IMR-90 (cell line): ENCODE results near the gene EIF2S2. TPM values are rescaled to one million over a fixed set of nuclear protein-coding genes. Genes with fewer than 3 reads are reported as not detected.

Source experiments
- ATAC-seq: fragments of 200-7000 bp; cut with Tn5 transposase; 2 replicates; pipeline ENCODE4 v1.9.1; 2020; ENCODE audit warnings: low read depth, mild to moderate bottlenecking, moderate library complexity
- BruUV-seq: library from RNA; stranded (reverse); fragments of 400-500 nt; replicated peaks from 2 replicates; lab custom pipeline; 2021; lab: Mats Ljungman, UMichigan
- CTCF ChIA-PET: fragments of 300-600 bp; formaldehyde crosslinking; extraction: SDS; loops from one replicate; lab custom pipeline; 2021; ENCODE audit warnings: antibody characterized with exemption; lab: Yijun Ruan, JAX
- POLR2A ChIA-PET: fragments of 300-600 bp; sonication (Branson Sonifier 250); formaldehyde crosslinking; loops from one replicate; lab custom pipeline; 2022; ENCODE audit warnings: antibody characterized with exemption; ENCODE audit not compliant: unreplicated experiment; lab: Charles Lee
- DNase-seq: peaks from one replicate; pipeline ENCODE4 v3.0.0; 2013
- H2AFZ ChIP-seq: replicated peaks from 2 replicates; pipeline ENCODE3; 2013; ENCODE audit warnings: low read length, mild to moderate bottlenecking; ENCODE audit not compliant: poor library complexity
- H2AK5ac ChIP-seq: 2 replicates; pipeline ENCODE4 v1.6.1; 2013; ENCODE audit warnings: low read depth, low read length, inconsistent platforms
- H2AK9ac ChIP-seq: replicated peaks from 2 replicates; pipeline ENCODE3; 2013; ENCODE audit warnings: mild to moderate bottlenecking, low read depth, low read length, moderate library complexity; ENCODE audit not compliant: poor library complexity
- H2BK120ac ChIP-seq: 2 replicates; pipeline ENCODE4 v1.6.1; 2013; ENCODE audit warnings: low read depth, low read length, inconsistent platforms
- H2BK15ac ChIP-seq: 3 replicates; pipeline ENCODE4 v1.6.1; 2013; ENCODE audit warnings: low read depth, low read length, inconsistent platforms
- H2BK20ac ChIP-seq: 2 replicates; pipeline ENCODE4 v1.6.1; 2013; ENCODE audit warnings: low read depth, mild to moderate bottlenecking, inconsistent platforms, low read length, moderate library complexity
- H2BK5ac ChIP-seq: 2 replicates; pipeline ENCODE4 v1.6.1; 2013; ENCODE audit warnings: mild to moderate bottlenecking, low read depth, low read length, inconsistent platforms; ENCODE audit not compliant: poor library complexity, severe bottlenecking
- H3K14ac ChIP-seq: replicated peaks from 2 replicates; pipeline ENCODE4 v1.6.1; 2013; ENCODE audit warnings: low read depth, low read length, inconsistent platforms
- H3K18ac ChIP-seq: 2 replicates; pipeline ENCODE4 v1.6.1; 2013; ENCODE audit warnings: low read depth, low read length, control low read depth
- H3K23ac ChIP-seq: 2 replicates; pipeline ENCODE4 v1.6.1; 2013; ENCODE audit warnings: low read depth, low read length, inconsistent platforms
- H3K27ac ChIP-seq: 2 replicates; pipeline ENCODE4 v1.5.1; 2013; ENCODE audit warnings: mild to moderate bottlenecking, control low read depth, low read length; ENCODE audit not compliant: insufficient read depth
- H3K27me3 ChIP-seq: 2 replicates; pipeline ENCODE4 v1.6.1; 2013; ENCODE audit warnings: low read length; ENCODE audit not compliant: control insufficient read depth, insufficient read depth
- H3K36me3 ChIP-seq: 2 replicates; pipeline ENCODE4 v1.6.1; 2013; ENCODE audit warnings: low read length, mixed read lengths; ENCODE audit not compliant: control insufficient read depth, insufficient read depth
- H3K4ac ChIP-seq: 2 replicates; pipeline ENCODE4 v1.6.1; 2013; ENCODE audit warnings: low read depth, low read length, inconsistent platforms
- H3K4me1 ChIP-seq: 2 replicates; pipeline ENCODE4 v1.6.1; 2013; ENCODE audit warnings: low read length, mixed read lengths; ENCODE audit not compliant: control insufficient read depth, insufficient read depth
- H3K4me2 ChIP-seq: 2 replicates; pipeline ENCODE4 v1.6.1; 2013; ENCODE audit warnings: low read depth, mild to moderate bottlenecking, control low read depth, low read length, moderate library complexity
- H3K4me3 ChIP-seq: 2 replicates; pipeline ENCODE4 v1.5.1; 2013; ENCODE audit warnings: low read depth, mild to moderate bottlenecking, control low read depth, low read length, moderate library complexity; ENCODE audit not compliant: insufficient read depth
- H3K56ac ChIP-seq: 2 replicates; pipeline ENCODE4 v1.6.1; 2013; ENCODE audit warnings: low read length, inconsistent platforms; ENCODE audit not compliant: insufficient read depth; ENCODE audit errors: extremely low read depth
- H3K79me1 ChIP-seq, 2 experiments: 2 replicates each; pipeline ENCODE4 v1.6.1; 2013; ENCODE audit warnings: low read length in 2 of 2, inconsistent platforms in 1 of 2, low read depth in 1 of 2
- H3K9ac ChIP-seq: 2 replicates; pipeline ENCODE4 v1.6.1; 2013; ENCODE audit warnings: low read depth, low read length, control low read depth
- H3K9me1 ChIP-seq: 2 replicates; pipeline ENCODE4 v1.6.1; 2013; ENCODE audit warnings: low read length, inconsistent platforms; ENCODE audit not compliant: insufficient read depth
- H3K9me3 ChIP-seq: 2 replicates; pipeline ENCODE4 v1.6.1; 2013; ENCODE audit warnings: low read length; ENCODE audit not compliant: control insufficient read depth, insufficient read depth
- H4K20me1 ChIP-seq: 2 replicates; pipeline ENCODE4 v1.6.1; 2013; ENCODE audit warnings: low read length, inconsistent platforms; ENCODE audit not compliant: insufficient read depth
- H4K5ac ChIP-seq: 2 replicates; pipeline ENCODE4 v1.6.1; 2013; ENCODE audit warnings: mild to moderate bottlenecking, low read depth, low read length, control low read depth
- H4K8ac ChIP-seq, 2 experiments: 2 replicates each; pipeline ENCODE4 v1.6.1; 2013; ENCODE audit warnings: low read depth in 2 of 2, low read length in 2 of 2, control low read depth in 1 of 2, inconsistent platforms in 1 of 2
- H4K91ac ChIP-seq: 2 replicates; pipeline ENCODE4 v1.6.1; 2013; ENCODE audit warnings: low read depth, low read length, inconsistent platforms; ENCODE audit not compliant: insufficient read depth
- BHLHE40 ChIP-seq: fragments of 150-350 bp; IDR thresholded peaks from 2 replicates; pipeline ENCODE4 v1.6.1; 2016; ENCODE audit warnings: mild to moderate bottlenecking, low read depth, low read length
- CEBPB ChIP-seq: IDR thresholded peaks from 2 replicates; pipeline ENCODE4 v1.6.1; 2012; ENCODE audit warnings: low read depth, low read length, improper control_type of control experiment
- CHD1 ChIP-seq: IDR thresholded peaks from 2 replicates; pipeline ENCODE4 v1.6.1; 2012; ENCODE audit warnings: low read depth, low read length, improper control_type of control experiment
- MAFK ChIP-seq: IDR thresholded peaks from 2 replicates; pipeline ENCODE4 v1.6.1; 2012; ENCODE audit warnings: low read depth, low read length, improper control_type of control experiment
- MAZ ChIP-seq: IDR thresholded peaks from 2 replicates; pipeline ENCODE4 v1.6.1; 2012; ENCODE audit warnings: low read depth, mild to moderate bottlenecking, low read length, improper control_type of control experiment, moderate library complexity, borderline replicate concordance
- NFE2L2 ChIP-seq: fragments of 150-350 bp; IDR thresholded peaks from 2 replicates; pipeline ENCODE4 v1.6.1; 2016; ENCODE audit warnings: low read depth, mild to moderate bottlenecking, low read length
- RCOR1 ChIP-seq: IDR thresholded peaks from 2 replicates; pipeline ENCODE4 v1.6.1; 2012; ENCODE audit warnings: mild to moderate bottlenecking, low read length, improper control_type of control experiment; ENCODE audit not compliant: insufficient replicate concordance
- USF2 ChIP-seq: fragments of 150-350 bp; IDR thresholded peaks from 2 replicates; pipeline ENCODE4 v1.6.1; 2017; ENCODE audit warnings: mild to moderate bottlenecking, antibody characterized with exemption, low read length, low read depth
- WGBS, 2 experiments: methylation state at CpG; one replicate each; pipeline versions ENCODE4 v1.1.5 to v1.1.7; 2013; ENCODE audit warnings: missing lambda C conversion rate in 2 of 2; ENCODE audit not compliant: insufficient read length in 1 of 2; ENCODE audit errors: extremely low coverage in 2 of 2; 5-methylcytosine and 5-hydroxymethylcytosine counted together
- dilution Hi-C: fragments of 300-500 bp; cut with HindIII; formaldehyde crosslinking; loops from one replicate; pipeline ENCODE4 v1.14.3; 2018; ENCODE audit warnings: low sequenced_read_pairs; ENCODE audit not compliant: unreplicated experiment
- in situ Hi-C: fragments of 300-500 bp; cut with MboI; formaldehyde crosslinking; loops from 3 replicates; pipeline ENCODE4 v1.14.3; 2019; ENCODE audit warnings: low sequenced_read_pairs, inconsistent platforms, mixed read lengths
- intact Hi-C: fragments of 100-400 bp; cut with micrococcal nuclease; formaldehyde crosslinking; loops from 2 replicates; pipeline ENCODE4 v1.10.0; 2022
- polyA plus RNA-seq, 3 experiments: library from polyadenylated mRNA; depleted of rRNA; stranded (reverse); fragments of >200 nt; gene quantifications; 2 replicates each; pipeline ENCODE4 v1.2.3, GENCODE V29; 2012; ENCODE audit warnings: low replicate concordance in 1 of 3
- total RNA-seq: library from RNA; depleted of rRNA; stranded (reverse); fragments of >200 nt; gene quantifications from 2 replicates; pipeline ENCODE4 v1.2.3, GENCODE V29; 2012

Gene EIF2S2
- total and polyA plus RNA-seq, 2 of the 4 experiments (the other 2 are of a cell fraction): 61.7 to 66.9 TPM

- Histone ChIP-seq H3K79me1 (peaks cover 60 to 87% of the 10 kb centered on the region in 2 experiments), H2BK20ac (no peak overlapping the region), H3K56ac (no peak overlapping the region), H3K4me2 (no peak overlapping the region), H3K36me3 (no peaks in the 10 kb centered on the region), H4K8ac (no peak overlapping the region), H4K91ac (no peak overlapping the region), H2AFZ (no peak overlapping the region), H3K18ac (no peak overlapping the region), H3K27ac (no peak overlapping the region), H3K27me3 (no peaks in the 10 kb centered on the region), H3K9ac (no peak overlapping the region), H2BK120ac (no peak overlapping the region), H4K5ac (no peak overlapping the region), H3K4me1 (peaks cover 6% of the 10 kb centered on the region; the same call in 1 of the 2 replicates), H3K14ac (no peak overlapping the region), H2AK5ac (no peak overlapping the region), H2AK9ac (no peak overlapping the region), H3K4ac (no peak overlapping the region), H2BK5ac (no peak overlapping the region), H3K9me1 (peaks cover 28% of the 10 kb centered on the region), H3K9me3 (no peaks in the 10 kb centered on the region), H2BK15ac (no peak overlapping the region), H4K20me1 (peaks cover 94% of the 10 kb centered on the region), H3K23ac (no peak overlapping the region), H3K4me3 (no peak overlapping the region)
- ChIA-PET CTCF (no interaction called here), POLR2A (no interaction called here)
- dilution Hi-C loops (no loop called here), in situ Hi-C loops (no loop called here), intact Hi-C loops (no loop called here)
- ATAC-seq (peak; percentile 35; the same call in 1 of the 2 replicates), DNase-seq (no peak)
- WGBS, 2 experiments: no CpG with 5 or more reads among the region's 1 CpG
- TF ChIP-seq NFE2L2 (no peak), USF2 (no peak), CEBPB (no peak), RCOR1 (no peak), BHLHE40 (no peak), MAFK (no peak), CHD1 (no peak), MAZ (no peak)
- no TSS peak for BruUV-seq
Measured at GRCh38 chr20:34055290-34055689, 56.8 kb downstream of the EIF2S2 start.
